GM21390 (cell line): ENCODE results near the gene QRFP.
"Not testable (repeated sequence)": the region's sequence is repeated elsewhere in the genome, so short reads cannot be mapped to it uniquely, and the experiment has no call there.

Experiments used
- ATAC-seq: cut with Tn5 transposase; IDR thresholded peaks from one replicate; pipeline ENCODE4 v1.9.1; 2021; ENCODE audit not compliant: unreplicated experiment

Gene QRFP

DNA sequence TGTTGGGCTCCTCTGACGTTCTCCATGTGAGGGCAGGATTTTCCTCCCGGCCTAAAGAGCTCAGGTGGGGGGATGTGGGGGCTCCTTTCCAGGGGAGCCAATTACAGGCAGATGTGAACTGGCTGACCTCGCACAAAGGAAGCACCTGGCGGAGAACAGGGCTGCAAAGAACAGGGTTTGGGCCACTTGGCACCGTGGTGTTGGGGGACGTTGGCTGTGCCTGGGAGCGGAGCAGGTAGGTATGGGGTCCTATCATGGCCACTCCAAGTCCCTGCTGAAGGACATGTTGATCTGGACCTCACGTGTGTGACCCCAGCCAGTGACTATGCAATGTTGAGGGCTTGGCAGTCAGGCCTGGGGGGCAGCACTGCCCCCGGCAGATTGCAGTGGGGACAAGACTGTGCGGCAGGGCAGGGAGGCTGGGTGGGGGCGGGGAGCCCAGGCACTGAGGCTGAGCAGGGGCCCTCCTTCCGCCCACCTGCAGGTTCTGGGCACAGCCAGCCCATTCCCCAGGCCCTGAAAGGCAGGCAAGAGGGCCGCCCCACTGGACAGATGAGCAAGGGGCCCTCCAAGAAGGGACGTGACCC is 23.0 kb upstream of the QRFP start:
- no peak for ATAC-seq

DNA sequence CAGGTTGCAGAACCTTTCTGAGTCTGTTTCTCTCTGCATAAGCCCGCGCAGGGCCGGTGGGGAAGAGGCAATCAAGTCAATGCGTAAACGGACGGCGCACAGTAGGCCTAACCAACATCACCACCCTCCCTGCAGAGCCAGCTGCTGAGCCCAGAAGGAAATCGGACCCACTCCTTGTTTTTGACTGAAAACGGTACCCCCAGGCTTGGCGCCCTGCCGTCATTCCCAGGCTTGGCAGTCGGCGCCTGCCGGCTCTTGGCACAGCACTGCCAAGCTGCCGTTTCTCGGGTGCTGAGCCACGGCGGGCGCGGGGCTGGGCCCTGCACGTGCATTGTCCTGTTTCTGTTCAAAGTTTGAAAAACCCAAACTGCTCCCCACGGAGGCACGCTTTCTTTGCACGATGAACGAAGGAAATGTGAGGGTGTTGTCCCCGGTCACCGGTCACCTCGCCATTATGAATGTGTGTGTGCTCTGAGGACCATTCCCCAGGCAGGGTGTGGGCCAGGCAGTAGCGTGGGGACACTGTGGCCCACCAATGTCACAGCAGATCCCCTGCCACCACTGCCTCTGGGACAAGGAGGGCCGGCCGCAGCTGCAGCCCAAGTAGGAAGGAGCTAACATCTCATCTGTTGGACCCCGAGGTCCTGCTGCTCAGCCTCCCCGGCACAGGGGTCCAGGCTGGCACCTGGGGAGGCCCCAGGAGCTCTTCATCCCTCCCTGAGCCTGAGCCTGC is 22.4 kb upstream of the QRFP start:
- no peak for ATAC-seq

DNA sequence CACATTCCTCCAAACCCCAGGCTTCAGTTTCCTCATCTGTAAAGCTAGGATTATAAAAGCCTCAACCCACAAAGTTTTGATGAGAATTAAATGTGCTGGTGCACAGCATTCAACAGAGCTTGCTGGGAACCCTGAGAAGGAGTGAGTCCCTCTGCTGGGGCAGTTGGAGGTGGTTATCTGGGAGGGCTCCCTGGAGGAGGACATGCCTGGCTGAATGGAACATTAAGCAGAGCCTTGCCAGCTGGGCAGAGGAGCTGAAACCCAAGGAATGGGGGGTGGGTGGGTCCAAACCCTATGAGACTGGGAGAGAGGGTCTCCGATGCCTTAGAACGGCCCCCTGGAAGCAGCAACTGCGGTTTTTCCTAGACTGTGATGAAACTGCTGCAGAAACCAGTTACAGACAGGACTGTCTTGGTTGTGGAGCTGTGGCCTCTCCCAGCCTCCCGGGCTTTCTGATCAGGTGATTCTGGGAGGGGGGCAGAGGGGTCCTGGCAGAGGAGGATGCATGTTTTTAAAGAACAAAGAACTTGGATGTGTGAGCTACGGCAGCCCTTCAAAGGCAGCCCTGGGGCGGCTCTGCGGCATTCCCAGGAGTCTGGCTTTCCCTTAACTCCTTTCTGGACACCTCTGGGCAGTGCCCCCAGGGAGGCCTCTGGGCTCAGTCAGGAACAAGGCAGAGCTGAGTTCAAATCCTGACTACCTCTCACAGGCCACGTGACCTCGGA is 21.7 kb upstream of the QRFP start:
- no peak for ATAC-seq

DNA sequence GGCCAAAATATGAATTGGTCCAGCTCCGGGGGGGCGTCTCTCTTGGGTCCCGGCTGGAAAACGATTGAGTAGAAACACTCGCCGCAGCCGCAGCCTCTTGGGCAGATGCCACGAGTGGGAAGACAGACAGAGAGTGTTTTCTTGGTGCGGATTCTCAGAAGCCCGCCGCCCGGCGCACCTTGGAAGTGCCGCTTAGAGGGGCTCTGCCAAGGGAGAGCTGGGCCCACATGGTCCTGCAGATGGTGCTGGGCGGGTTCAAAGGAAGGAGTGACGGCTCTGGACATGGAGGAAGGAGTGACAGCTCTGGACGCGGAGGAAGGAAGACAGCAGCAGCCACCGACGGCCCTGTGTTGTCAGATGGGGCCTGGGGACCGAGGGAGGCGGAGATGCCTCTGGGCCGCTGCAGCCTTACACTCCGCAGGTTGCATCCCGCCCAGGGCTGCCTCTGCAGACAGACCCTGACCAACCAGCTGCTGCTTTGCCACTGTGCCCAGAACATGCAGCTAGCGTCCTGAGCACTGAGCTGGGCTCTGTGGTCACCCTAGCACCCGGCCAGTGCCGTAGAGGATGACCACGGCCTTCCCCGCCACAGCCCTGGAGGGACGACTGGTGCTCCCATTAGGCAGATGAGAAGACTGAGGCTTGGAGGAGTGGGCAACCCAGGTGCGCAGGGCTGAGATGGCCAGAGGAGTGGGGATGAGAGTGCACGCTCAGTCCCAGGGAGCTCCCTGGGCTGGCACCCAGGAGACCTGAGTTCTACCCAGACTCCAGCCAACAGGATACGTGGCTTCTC is 20.8 kb upstream of the QRFP start:
- ATAC-seq = no peak

DNA sequence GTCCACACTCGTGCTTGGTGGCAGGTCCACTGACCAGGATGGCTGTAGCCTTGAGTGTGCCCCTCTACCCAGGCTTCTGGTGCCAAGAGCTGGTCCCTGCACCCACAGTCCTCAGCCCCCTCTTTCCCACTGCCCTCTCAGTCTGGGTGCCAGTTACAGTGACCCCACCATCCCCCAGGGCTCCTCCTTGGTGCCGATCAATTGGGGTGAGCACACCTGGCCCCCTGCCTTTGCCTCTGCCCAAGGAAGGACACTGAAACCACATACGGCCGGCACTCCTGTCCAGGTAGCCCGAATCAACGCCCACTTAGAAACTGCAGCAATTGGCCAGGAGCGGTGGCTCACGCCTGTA is 18.5 kb upstream of the QRFP start:
- ATAC-seq = no peak

DNA sequence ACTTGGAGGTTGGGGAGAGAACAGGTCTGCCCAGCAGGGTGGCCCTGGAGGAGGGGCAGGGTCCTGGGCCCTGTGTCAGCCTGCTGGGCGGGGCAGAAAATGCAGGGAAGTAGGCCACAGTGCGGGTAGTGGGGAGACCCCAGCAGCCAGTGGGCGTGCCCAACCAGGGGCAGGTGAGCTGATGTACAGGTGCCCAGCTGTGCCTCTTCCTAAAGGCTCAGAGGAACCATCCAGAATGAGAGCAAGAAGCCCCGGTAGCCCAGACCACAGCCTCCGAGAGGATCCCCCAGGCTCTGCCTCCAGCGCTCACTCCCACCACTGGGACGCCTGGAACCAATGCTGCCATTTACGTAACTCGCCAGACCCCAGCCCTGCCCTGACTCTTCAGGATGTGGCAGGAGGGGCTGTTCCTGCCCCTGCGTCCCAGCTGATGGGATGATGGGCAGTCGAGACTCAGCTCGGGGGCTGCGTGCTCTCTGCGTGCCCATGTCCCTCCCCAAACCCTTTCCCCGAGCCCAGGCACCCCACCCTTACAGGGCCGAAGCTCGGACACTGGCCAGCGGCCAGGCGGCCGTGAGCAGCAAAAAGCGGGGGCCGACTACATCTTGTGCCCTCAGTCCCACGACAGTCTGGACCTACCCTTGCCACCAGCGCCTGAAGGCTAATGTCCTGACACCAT is 17.9 kb upstream of the QRFP start:
- ATAC-seq = no peak

DNA sequence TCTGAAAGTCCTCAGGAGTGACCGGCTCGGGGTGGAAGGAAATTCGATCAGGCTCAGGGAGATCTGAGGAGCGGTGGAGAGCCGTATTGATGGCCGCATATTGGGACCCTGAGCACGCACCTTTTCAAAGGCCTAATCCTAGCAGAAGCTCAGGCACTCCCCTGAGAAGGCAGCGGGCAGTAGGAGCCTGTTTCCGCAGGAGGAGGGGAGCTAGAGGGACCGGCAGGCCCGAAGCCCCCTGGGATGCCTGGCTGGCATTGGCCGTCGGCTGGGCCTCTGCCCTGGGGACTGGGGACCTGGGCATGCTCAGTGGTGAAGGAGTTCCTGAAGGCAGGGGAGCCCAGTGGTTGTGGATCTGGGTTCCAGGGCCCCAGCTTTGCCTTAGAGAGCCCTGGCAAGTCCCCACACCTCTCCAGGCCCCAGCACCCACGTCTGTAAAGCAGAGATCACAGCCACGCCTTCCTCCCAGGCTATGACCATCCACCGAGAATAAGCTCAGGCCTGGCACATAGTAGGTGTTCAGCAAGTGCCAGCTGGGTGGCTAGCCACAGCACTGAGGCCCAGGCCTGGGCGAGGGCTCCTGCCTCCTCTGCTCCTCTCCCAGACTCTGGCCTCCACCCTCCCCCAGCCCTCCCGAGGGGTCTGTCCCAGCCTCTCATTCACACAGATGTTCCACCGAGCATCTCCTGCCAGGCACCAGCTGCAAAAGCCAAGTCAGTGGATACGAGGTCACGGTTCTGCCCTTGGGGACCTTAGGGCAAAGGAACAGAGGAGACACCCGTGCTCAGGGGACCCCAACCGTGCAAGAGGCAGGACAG is 17.2 kb upstream of the QRFP start:
- no peak for ATAC-seq

DNA sequence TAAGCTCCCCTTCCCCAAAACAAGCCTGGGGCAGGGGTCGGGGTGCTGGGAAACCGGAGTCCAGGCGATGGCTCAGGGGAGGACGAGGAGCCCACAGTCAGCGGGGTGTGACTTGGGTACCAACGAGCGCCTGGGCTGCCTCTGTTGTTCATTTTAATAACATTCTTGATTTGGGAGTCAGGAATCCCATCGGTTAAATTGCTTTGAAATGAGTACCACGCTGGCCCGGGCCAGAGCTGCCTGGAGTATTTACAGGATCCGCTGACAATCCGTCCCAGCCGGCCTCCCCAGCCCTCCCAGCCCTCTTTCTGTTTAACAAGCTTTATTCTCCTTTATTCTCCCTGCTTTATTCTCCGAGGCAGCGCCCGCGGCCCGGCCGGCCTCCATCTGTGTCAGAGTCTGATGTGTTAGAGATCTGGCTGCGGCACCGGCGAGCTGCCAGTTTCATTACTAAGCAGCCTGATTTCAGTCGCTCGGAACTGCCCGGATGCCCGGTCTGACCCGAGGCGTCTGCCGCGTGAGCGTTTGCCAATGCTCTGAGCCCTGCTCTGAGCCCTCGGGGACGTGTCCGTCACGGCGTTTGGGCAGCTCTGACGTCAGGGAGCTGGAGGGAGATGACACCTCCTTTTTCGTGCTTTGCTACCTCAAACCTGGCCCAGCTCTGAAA is 16.5 kb upstream of the QRFP start:
- ATAC-seq = no peak

DNA sequence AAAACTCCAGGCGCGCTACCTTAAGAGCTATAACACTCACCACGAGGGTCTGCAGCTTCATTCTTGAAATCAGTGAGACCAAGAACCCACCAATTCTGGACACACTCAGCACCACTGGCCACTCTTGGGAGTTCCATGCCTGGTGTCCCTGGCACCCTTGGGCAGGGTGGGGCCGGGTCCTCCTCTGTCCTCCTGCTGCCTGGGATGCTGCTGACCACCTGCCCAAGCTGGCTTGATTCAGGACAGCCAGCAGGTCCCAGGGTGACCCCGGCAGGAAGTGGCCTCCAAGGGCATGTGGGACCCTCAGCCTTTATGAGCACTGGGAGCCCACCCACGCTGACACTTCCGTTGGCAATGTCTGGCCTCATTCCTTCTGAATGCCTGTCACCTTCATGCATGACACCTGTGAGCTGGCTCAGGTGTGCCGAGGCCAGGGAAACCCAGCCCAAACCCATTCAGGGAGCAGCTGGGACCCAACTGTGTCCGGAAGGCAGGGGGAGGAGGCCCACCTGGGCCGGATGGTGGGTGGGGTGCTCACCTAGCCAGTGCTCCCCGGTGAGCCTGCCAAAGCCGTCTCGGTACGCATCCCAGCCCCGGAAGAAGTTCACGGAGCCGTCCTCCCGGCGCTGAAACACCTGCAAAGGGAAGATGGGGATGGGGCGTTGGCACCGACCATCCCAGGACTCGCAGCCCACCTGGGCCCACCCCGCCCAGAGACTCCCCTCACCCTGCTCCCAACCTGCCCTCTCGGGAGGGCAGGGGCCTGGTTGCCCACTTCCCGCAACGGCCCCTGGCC is 14.8 kb upstream of the QRFP start:
- no peak for ATAC-seq

DNA sequence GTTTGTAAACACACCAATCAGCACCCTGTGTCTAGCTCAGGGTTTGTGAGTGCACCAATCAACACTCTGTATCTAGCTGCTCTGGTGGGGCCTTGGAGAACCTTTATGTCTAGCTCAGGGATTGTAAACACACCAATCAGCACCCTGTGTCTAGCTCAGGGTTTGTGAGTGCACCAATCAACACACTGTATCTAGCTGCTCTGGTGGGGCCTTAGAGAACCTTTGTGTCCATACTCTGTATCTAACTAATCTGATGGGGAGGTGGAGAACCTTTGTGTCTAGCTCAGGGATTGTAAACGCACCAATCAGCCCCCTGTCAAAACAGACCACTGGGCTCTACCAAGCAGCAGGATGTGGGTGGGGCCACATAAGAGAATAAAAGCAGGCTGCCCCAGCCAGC is 14.1 kb upstream of the QRFP start:
- ATAC-seq = not testable (repeated sequence)

DNA sequence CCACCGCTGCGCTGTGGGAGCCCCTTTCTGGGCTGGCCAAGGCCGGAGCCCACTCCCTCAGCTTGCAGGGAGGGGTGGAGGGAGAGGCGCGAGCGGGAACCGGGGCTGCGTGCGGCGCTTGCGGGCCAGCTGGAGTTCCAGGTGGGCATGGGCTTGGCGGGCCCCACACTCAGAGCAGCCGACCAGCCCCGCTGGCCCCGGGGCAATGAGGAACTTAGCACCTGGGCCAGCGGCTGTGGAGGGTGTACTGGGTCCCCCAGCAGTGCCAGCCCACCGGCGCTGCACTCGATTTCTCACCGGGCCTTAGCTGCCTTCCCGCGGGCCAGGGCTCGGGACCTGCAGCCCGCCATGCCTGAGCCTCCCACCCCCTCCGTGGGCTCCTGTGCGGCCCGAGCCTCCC is 13.4 kb upstream of the QRFP start:
- not testable (repeated sequence) for ATAC-seq

DNA sequence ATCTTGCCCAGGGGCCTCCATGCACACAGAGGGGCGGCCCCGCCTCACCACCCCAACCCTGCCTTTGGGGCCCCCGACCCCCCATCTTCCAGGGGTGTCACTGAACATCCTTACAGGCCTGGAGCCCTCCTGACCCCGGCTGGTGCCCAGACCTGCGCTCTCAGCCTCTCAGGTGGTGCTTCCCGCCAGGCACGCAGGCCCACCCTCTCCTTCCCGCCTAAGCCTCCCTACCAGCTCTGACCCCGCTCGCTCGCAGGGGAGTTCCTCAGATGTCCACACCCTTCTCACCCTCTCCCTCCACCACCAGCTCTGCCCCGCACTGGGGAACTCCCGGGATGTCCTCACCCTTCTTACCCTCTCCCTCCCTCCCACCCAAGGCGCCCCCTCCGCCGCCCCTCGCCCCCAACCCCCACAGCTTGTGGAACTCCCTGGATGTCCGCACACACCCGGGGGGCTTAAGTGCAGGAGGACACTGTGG is 12.3 kb upstream of the QRFP start:
- ATAC-seq = no peak

DNA sequence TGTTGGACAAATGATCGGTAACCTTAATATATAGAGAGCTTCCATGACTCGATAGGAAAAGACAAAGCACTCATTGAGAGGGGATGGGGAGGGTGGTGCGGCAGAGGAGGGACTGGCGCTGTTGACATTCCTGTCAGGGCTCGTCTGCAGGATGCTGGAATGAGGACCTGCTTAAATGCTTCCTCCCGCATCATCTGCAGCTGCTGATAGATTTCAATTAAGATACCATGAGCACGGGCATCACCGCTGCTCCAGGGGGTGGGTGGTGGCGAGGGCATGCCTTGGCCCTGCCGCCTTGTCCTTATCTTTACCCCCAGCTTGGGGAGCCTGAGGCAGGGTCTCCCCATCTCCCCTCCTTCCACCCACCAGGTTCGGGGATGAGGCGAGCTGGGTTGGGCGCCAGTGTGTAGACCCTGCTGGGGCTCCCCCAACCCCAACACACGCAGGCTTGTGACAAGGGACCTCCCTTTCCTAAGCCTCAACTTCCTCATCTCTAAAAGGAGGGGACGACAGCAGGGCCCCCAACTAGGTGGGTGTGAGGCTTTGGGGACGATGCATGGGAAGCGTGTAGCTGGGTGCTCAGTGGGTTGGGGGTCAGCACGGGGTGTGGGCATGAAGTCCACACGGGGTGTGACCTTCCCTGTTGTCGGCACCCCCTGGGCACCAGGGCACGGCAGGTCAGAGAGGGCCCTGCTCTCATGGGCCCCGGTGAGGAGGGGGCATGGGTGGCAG is 11.7 kb upstream of the QRFP start:
- ATAC-seq = no peak

DNA sequence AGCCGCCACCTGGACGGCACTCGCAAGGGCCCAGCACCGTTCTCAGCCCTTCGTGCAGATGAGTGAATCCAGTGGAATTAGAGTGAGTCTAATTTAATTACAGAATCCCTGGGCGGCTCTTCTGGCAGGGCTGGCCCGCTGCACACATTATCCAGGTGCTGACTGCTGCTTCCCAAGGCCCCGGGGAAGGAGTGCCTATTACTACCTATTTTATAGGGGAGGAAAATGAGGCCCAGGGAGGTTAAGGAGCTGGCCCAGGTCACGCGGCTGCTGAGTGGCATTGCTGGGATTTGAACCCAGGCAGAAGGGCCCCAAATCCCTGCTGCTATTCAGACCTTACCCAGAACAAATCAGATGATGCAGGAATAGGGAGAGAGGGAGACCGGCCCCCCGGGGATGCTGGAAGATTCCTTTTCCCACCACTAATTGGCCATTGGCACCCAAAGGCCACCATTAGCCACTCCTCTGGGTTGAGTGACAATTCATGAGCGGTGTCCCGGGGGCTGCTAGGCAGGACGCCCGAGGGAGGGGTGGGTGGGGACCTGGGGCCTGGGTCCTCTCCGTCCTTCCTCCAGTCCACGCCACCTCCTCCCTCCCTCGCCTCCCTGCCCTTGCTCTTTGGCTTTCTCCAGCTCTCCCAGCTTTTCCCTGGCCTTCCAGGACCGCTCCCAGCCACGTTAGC is 10.3 kb upstream of the QRFP start:
- ATAC-seq = no peak

DNA sequence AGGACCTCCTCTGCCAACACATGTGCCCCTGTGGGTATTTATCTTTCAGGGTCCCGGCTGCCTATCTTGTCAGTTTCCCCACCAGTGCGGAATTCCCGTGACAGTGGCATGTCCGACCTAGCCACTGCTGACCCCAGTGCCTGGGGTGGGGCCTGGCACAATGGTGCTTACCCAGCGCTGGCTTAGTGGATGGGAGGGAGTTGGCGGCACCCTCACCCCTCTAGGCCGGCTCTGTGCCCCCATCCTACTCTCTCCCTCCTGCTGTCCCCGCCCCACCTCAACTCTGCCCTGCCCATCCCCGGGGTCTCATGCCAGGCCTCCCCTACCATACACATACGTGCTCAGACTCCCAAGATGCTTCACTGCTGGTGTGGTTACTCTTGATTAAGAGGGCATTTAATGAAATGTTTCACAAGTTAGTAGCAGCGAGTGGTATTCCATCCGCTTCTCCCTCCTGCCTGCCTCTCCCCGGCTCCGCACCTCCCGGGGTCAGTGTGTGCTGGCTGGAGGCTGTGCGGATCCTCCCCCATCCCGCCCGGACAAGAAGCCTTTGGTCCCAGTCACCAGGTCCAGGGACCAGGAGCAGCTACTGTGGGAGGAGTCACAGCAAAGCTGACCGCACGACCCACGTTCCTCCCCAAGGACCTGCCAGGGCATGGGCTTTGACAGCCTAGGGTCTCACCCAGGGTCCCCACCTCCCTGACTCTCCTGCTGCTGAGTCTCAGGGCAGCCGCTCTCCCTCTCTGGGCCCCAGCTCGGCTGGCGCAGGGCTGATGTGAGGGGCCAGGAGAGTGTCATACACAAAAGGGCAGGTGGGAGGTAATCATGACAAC is 9.5 kb upstream of the QRFP start:
- no peak for ATAC-seq

DNA sequence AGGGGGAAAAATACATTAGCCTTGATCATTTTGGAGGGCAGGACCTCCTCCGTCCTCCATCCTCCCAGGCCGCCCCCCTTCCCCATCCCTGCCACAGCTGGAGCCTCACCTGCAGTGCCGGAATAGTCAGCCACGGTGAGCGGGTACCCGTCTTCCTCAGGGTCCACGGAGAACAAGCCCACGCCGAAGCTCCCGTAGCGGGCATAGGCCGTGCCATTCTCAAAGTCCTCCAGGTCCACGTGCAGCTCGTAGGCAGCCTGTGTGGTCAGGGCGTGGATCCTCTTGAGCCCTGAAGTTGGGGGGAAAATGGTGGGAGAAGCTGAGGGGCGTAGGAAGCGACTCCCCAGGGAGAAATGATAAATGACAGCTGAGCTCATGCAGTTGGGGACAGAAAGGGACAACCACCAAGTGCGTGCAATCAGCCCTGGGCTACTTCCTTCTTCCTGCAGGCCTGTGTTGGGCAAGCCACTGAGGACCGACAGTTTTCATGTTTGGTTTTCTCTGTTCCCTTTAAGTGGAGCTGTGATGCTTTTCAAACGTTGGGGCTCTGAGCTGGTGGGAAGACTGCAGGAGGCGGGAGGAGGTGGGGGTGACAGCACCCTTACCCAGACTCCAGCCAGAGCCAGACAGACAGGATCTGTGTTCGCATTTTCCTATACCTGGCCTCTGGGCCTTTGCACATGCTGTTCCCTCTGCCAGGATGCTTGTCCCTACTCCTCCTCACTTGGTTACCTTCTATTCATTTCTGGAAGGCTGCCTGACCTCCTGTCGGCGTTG is 8.7 kb upstream of the QRFP start:
- no peak for ATAC-seq
